Spleen (tissue), 7 donors: ENCODE results near the gene NDUFC2.

Experiments used
- POLR2A ChIP-seq, 3 donors: fragments of 450-650 bp; IDR thresholded peaks; one replicate each; pipeline ENCODE4 v1.5.1; 2017; ENCODE audit warnings: antibody characterized with exemption in 3 of 3, mild to moderate bottlenecking in 1 of 3
- TF ChIP-seq, protein P1 (sequence below), 11 experiments: fragments of 200-600 bp in 7 of 11; fragments of 450-650 bp in 4 of 11; sonication (generic) in 4 of 11; IDR thresholded peaks in 8 of 11; conservative IDR thresholded peaks in 3 of 11; 1 replicate in 7 of 11; 2 replicates in 4 of 11; pipeline versions ENCODE4 v1.4.0 to v1.8.0; 2016 to 2021; ENCODE audit warnings: antibody characterized with exemption in 11 of 11, inconsistent platforms in 4 of 11, mild to moderate bottlenecking in 1 of 11
- donor health status: DM: no; HTN: no; CAD: no; lungs with moderate emphysema.
- donor health status: DM: no; HTN: no; CAD: no.
- donor health status: DM: no; HTN: no; CAD: no.

DNA sequence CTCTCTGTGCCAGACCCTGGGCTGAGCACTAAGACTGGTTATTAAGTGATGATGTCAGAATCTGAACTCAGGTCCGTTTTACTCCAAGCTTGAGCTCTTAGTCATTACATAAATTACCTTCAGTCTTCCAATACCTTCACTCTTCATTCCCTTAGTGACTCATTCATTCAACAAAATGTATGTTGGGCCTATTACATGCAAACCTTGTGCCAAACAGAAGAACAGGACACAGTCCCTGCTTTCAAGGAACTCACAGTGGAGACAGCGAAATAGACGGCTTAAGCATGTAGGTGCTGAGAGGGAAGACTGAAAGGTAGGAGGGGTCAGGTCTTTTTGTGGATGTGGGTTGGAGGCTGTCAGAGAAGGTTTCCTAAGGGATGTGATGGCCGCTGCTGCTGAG lies 59.9 kb downstream of the NDUFC2 start:
- TF ChIP-seq, protein P1, sequence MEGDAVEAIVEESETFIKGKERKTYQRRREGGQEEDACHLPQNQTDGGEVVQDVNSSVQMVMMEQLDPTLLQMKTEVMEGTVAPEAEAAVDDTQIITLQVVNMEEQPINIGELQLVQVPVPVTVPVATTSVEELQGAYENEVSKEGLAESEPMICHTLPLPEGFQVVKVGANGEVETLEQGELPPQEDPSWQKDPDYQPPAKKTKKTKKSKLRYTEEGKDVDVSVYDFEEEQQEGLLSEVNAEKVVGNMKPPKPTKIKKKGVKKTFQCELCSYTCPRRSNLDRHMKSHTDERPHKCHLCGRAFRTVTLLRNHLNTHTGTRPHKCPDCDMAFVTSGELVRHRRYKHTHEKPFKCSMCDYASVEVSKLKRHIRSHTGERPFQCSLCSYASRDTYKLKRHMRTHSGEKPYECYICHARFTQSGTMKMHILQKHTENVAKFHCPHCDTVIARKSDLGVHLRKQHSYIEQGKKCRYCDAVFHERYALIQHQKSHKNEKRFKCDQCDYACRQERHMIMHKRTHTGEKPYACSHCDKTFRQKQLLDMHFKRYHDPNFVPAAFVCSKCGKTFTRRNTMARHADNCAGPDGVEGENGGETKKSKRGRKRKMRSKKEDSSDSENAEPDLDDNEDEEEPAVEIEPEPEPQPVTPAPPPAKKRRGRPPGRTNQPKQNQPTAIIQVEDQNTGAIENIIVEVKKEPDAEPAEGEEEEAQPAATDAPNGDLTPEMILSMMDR (IDR thresholded peaks at IDR 0.05 in 8 of 11, conservative IDR thresholded peaks at IDR 0.05 in 3 of 11) = no peak
- no peak for TF ChIP-seq POLR2A (IDR thresholded peaks at IDR 0.05)
